ENCODE measurements around the gene NAALADL2. TPM values are rescaled to one million over a fixed set of nuclear protein-coding genes. Genes with fewer than 3 reads are reported as not detected.

NAALADL2 gene
- total and polyA plus RNA-seq, 9 of the 15 experiments (the other 6 are each of a cell fraction or from before 2014, with no cell fraction given), result 0.29 to 1.1 (median 0.79) TPM; not detected in 1

DNA sequence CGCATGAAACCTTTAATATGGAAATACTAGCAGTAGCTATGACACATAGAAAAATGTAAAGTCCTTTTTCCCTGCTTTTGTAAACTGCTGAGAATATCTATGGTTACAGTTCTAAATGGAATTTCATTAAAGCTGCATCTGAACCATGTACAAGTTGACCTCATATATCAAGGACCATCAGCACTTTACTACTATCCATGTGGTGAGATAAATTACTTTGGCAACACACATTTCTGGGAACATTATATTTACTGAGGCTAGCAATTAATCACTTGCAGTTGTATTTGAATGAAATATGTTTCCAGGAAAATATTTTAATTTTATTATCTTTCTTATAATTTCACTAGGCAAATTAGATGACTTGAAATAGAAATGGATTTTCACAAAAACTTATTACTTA lies 545.5 kb downstream of the NAALADL2 start (continued):
- TF ChIP-seq, protein P1, sequence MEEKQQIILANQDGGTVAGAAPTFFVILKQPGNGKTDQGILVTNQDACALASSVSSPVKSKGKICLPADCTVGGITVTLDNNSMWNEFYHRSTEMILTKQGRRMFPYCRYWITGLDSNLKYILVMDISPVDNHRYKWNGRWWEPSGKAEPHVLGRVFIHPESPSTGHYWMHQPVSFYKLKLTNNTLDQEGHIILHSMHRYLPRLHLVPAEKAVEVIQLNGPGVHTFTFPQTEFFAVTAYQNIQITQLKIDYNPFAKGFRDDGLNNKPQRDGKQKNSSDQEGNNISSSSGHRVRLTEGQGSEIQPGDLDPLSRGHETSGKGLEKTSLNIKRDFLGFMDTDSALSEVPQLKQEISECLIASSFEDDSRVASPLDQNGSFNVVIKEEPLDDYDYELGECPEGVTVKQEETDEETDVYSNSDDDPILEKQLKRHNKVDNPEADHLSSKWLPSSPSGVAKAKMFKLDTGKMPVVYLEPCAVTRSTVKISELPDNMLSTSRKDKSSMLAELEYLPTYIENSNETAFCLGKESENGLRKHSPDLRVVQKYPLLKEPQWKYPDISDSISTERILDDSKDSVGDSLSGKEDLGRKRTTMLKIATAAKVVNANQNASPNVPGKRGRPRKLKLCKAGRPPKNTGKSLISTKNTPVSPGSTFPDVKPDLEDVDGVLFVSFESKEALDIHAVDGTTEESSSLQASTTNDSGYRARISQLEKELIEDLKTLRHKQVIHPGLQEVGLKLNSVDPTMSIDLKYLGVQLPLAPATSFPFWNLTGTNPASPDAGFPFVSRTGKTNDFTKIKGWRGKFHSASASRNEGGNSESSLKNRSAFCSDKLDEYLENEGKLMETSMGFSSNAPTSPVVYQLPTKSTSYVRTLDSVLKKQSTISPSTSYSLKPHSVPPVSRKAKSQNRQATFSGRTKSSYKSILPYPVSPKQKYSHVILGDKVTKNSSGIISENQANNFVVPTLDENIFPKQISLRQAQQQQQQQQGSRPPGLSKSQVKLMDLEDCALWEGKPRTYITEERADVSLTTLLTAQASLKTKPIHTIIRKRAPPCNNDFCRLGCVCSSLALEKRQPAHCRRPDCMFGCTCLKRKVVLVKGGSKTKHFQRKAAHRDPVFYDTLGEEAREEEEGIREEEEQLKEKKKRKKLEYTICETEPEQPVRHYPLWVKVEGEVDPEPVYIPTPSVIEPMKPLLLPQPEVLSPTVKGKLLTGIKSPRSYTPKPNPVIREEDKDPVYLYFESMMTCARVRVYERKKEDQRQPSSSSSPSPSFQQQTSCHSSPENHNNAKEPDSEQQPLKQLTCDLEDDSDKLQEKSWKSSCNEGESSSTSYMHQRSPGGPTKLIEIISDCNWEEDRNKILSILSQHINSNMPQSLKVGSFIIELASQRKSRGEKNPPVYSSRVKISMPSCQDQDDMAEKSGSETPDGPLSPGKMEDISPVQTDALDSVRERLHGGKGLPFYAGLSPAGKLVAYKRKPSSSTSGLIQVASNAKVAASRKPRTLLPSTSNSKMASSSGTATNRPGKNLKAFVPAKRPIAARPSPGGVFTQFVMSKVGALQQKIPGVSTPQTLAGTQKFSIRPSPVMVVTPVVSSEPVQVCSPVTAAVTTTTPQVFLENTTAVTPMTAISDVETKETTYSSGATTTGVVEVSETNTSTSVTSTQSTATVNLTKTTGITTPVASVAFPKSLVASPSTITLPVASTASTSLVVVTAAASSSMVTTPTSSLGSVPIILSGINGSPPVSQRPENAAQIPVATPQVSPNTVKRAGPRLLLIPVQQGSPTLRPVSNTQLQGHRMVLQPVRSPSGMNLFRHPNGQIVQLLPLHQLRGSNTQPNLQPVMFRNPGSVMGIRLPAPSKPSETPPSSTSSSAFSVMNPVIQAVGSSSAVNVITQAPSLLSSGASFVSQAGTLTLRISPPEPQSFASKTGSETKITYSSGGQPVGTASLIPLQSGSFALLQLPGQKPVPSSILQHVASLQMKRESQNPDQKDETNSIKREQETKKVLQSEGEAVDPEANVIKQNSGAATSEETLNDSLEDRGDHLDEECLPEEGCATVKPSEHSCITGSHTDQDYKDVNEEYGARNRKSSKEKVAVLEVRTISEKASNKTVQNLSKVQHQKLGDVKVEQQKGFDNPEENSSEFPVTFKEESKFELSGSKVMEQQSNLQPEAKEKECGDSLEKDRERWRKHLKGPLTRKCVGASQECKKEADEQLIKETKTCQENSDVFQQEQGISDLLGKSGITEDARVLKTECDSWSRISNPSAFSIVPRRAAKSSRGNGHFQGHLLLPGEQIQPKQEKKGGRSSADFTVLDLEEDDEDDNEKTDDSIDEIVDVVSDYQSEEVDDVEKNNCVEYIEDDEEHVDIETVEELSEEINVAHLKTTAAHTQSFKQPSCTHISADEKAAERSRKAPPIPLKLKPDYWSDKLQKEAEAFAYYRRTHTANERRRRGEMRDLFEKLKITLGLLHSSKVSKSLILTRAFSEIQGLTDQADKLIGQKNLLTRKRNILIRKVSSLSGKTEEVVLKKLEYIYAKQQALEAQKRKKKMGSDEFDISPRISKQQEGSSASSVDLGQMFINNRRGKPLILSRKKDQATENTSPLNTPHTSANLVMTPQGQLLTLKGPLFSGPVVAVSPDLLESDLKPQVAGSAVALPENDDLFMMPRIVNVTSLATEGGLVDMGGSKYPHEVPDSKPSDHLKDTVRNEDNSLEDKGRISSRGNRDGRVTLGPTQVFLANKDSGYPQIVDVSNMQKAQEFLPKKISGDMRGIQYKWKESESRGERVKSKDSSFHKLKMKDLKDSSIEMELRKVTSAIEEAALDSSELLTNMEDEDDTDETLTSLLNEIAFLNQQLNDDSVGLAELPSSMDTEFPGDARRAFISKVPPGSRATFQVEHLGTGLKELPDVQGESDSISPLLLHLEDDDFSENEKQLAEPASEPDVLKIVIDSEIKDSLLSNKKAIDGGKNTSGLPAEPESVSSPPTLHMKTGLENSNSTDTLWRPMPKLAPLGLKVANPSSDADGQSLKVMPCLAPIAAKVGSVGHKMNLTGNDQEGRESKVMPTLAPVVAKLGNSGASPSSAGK (IDR thresholded peaks at IDR 0.05), result no peak
- TF ChIP-seq MYBL2 (IDR thresholded peaks at IDR 0.05; ENCODE audit: low read depth), result no peak
- TF ChIP-seq MYBL2 (CRISPR knock-in tag; IDR thresholded peaks at IDR 0.05; ENCODE audit: borderline replicate concordance), result no peak
- no peak for TF ChIP-seq CREB3L1 (IDR thresholded peaks at IDR 0.05; ENCODE audit: borderline replicate concordance, low read depth)
- no peak for TF ChIP-seq ZNF197 (CRISPR knock-in tag; IDR thresholded peaks at IDR 0.05; ENCODE audit: low read depth)
- TF ChIP-seq SRSF9 (IDR thresholded peaks at IDR 0.05; ENCODE audit: borderline replicate concordance, low read depth, low read length), result no peak
- no peak for TF ChIP-seq POLR3A (IDR thresholded peaks at IDR 0.05; ENCODE audit: borderline replicate concordance, extremely low read depth, insufficient read depth, insufficient read length)
- no peak for TF ChIP-seq CC2D1A (IDR thresholded peaks at IDR 0.05)
- no peak for TF ChIP-seq MIER1 (IDR thresholded peaks at IDR 0.05; ENCODE audit: low read depth)
- no peak for TF ChIP-seq SMC3 (conservative IDR thresholded peaks at IDR 0.05; ENCODE audit: insufficient read depth, low read depth, low read length)
- TF ChIP-seq E2F6 (IDR thresholded peaks at IDR 0.05; ENCODE audit: borderline replicate concordance in 1 of 2, extremely low read depth in 1 of 2, insufficient read depth in 1 of 2, insufficient read length in 1 of 2, low read depth in 1 of 2, low read length in 1 of 2, poor library complexity in 1 of 2, severe bottlenecking in 1 of 2), result no peak
- TF ChIP-seq ETV1 (tag; conservative IDR thresholded peaks at IDR 0.05; ENCODE audit: low read depth), result no peak
- no peak for TF ChIP-seq MEIS2 (IDR thresholded peaks at IDR 0.05; ENCODE audit: partially characterized antibody)
